Endodermal cell (in vitro differentiated cells): ENCODE results near the gene ADAMTS17. TPM values are rescaled to one million over a fixed set of nuclear protein-coding genes. Genes with fewer than 3 reads are reported as not detected.

Experiments
- DNase-seq: peaks from one replicate; pipeline ENCODE4 v3.0.0-alpha.2; 2017
- H3K27ac ChIP-seq: 2 replicates; pipeline ENCODE4 v1.5.1; 2013; ENCODE audit warnings: mild to moderate bottlenecking, low read depth, low read length, moderate library complexity
- H3K27me3 ChIP-seq: 2 replicates; pipeline ENCODE4 v1.6.1; 2013; ENCODE audit warnings: mild to moderate bottlenecking, low read length, moderate library complexity; ENCODE audit not compliant: insufficient read depth, control insufficient read depth, poor library complexity, severe bottlenecking
- H3K36me3 ChIP-seq: 2 replicates; pipeline ENCODE4 v1.7.0; 2013; ENCODE audit warnings: mild to moderate bottlenecking, low read length, moderate library complexity; ENCODE audit not compliant: control insufficient read depth, insufficient read depth
- H3K4me1 ChIP-seq: one replicate; pipeline ENCODE4 v1.7.0; 2013; ENCODE audit warnings: low read length; ENCODE audit not compliant: control insufficient read depth, insufficient read depth
- H3K4me3 ChIP-seq: 2 replicates; pipeline ENCODE4 v1.5.1; 2013; ENCODE audit warnings: mild to moderate bottlenecking, low read length, moderate library complexity
- H3K9ac ChIP-seq: 2 replicates; pipeline ENCODE4 v1.6.1; 2013; ENCODE audit warnings: mild to moderate bottlenecking, low read length, moderate library complexity; ENCODE audit not compliant: poor library complexity, severe bottlenecking; ENCODE audit errors: extremely low read depth
- H3K9me3 ChIP-seq: 2 replicates; pipeline ENCODE4 v1.6.1; 2013; ENCODE audit warnings: mild to moderate bottlenecking, low read length, moderate library complexity; ENCODE audit not compliant: control insufficient read depth
- H3K27ac Mint-ChIP-seq: 2 replicates; pipeline ENCODE4 v1.8.0; 2020; ENCODE audit warnings: mixed read lengths
- H3K27me3 Mint-ChIP-seq: 2 replicates; pipeline ENCODE4 v1.8.0; 2021; ENCODE audit warnings: mild to moderate bottlenecking, mixed read lengths; ENCODE audit not compliant: insufficient read depth
- H3K36me3 Mint-ChIP-seq: 2 replicates; pipeline ENCODE4 v1.8.0; 2020; ENCODE audit warnings: low read depth, mixed read lengths
- H3K4me1 Mint-ChIP-seq: 2 replicates; pipeline ENCODE4 v1.8.0; 2020; ENCODE audit warnings: mixed read lengths
- H3K4me3 Mint-ChIP-seq: 2 replicates; pipeline ENCODE4 v1.8.0; 2020; ENCODE audit warnings: mild to moderate bottlenecking, moderate library complexity, mixed read lengths
- H3K9me3 Mint-ChIP-seq: 2 replicates; pipeline ENCODE4 v1.8.0; 2020; ENCODE audit warnings: mild to moderate bottlenecking, mixed read lengths
- WGBS, 2 experiments: methylation state at CpG; one replicate each; pipeline versions ENCODE4 v1.1.5 to v1.1.7; 2013; ENCODE audit warnings: missing lambda C conversion rate in 2 of 2, mixed read lengths in 1 of 2; ENCODE audit not compliant: insufficient coverage in 1 of 2, insufficient read length in 1 of 2; 5-methylcytosine and 5-hydroxymethylcytosine counted together
- total RNA-seq, 2 donors: library from RNA; stranded (reverse); fragmentation: NEBNext Ultra II Directional in 1 of 2; extraction: Animal tissue kit (Norgen Biotek cat#: 25700) in 1 of 2; gene quantifications; 2 replicates in 1 of 2; 3 replicates in 1 of 2; pipeline ENCODE4 v1.2.1, GENCODE V29; 2021
- TF ChIP-seq, protein P1 (sequence below): fragments of 200-600 bp; sonication (generic); conservative IDR thresholded peaks from 2 replicates; pipeline ENCODE4 v1.5.0; 2021; ENCODE audit warnings: antibody characterized with exemption, mild to moderate bottlenecking

ADAMTS17 gene
- total RNA-seq, 2 donors from 2014 or later: 0.82 to 2.3 TPM

DNA sequence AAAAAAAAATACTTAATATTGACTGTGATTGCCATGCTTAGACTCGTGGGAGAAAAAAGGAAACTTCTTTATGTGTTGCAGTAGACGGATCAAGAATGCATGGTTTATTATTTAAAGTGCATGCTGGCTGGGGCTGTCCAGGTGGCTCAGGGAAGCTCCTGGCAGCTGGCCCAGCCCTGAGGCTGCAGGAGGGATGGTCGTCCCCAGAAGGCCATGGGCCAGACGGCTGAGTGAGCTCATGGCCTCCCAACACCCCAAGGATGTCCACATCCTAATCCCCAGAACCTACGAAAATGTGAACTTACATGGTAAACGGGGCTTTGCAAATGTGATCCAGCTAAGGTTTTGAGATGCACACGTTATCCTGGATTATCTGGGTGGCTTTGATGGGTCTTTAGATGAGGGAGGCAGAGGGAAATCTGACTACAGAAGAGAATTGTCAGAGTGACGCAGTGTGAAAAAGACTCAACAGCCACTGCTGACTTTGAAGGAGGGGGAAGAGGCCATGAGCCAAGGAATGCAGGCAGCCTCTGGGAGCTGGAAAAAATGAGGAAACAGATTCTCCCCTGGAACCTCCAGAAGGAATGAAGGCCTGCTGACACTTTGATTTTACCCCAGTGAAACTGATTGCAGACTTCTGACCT, 29.8 kb downstream of the ADAMTS17 start:
- DNase-seq: no peak
- Histone ChIP-seq H3K9me3 (no peaks in the 10 kb centered on the region), H3K4me1 (no peaks in the 10 kb centered on the region), H3K27ac (no peak overlapping the region), H3K27me3 (no peaks in the 10 kb centered on the region), H3K9ac (no peak overlapping the region), H3K4me3 (no peak overlapping the region), H3K36me3 (no peaks in the 10 kb centered on the region)
- Mint-ChIP-seq H3K27me3 (no peaks in the 10 kb centered on the region), H3K4me1 (no peaks in the 10 kb centered on the region), H3K4me3 (no peak overlapping the region), H3K36me3 (peaks cover 2% of the 10 kb centered on the region), H3K27ac (no peak overlapping the region), H3K9me3 (peaks cover 8% of the 10 kb centered on the region)
- 94 to 95% methylated on average over 5 to 8 of the region's 8 CpGs for WGBS, 2 experiments
- TF ChIP-seq, protein P1, sequence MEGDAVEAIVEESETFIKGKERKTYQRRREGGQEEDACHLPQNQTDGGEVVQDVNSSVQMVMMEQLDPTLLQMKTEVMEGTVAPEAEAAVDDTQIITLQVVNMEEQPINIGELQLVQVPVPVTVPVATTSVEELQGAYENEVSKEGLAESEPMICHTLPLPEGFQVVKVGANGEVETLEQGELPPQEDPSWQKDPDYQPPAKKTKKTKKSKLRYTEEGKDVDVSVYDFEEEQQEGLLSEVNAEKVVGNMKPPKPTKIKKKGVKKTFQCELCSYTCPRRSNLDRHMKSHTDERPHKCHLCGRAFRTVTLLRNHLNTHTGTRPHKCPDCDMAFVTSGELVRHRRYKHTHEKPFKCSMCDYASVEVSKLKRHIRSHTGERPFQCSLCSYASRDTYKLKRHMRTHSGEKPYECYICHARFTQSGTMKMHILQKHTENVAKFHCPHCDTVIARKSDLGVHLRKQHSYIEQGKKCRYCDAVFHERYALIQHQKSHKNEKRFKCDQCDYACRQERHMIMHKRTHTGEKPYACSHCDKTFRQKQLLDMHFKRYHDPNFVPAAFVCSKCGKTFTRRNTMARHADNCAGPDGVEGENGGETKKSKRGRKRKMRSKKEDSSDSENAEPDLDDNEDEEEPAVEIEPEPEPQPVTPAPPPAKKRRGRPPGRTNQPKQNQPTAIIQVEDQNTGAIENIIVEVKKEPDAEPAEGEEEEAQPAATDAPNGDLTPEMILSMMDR: no peak

GRCh38 chr15:100311154-100311625, 30.6 kb downstream of the ADAMTS17 start:
- no peak overlapping the region for H3K27ac ChIP-seq
- no peaks in the 10 kb centered on the region for H3K4me1 ChIP-seq
- peaks cover 2% of the 10 kb centered on the region for H3K36me3 Mint-ChIP-seq
- peaks cover 8% of the 10 kb centered on the region for H3K9me3 Mint-ChIP-seq
- H3K4me3 ChIP-seq: no peak overlapping the region
- no peaks in the 10 kb centered on the region for H3K27me3 Mint-ChIP-seq
- H3K27ac Mint-ChIP-seq: no peak overlapping the region
- 95 to 100% methylated on average over 6 to 15 of the region's 15 CpGs for WGBS, 2 experiments
- TF ChIP-seq, protein P1: no peak
- H3K27me3 ChIP-seq: no peaks in the 10 kb centered on the region
- H3K9me3 ChIP-seq: no peaks in the 10 kb centered on the region
- no peaks in the 10 kb centered on the region for H3K36me3 ChIP-seq
- H3K4me3 Mint-ChIP-seq: no peak overlapping the region
- H3K4me1 Mint-ChIP-seq: no peaks in the 10 kb centered on the region
- H3K9ac ChIP-seq: no peak overlapping the region
- no peak for DNase-seq

GRCh38 chr15:100310513-100311153, 31.1 kb downstream of the ADAMTS17 start:
- Histone ChIP-seq H3K36me3 (no peaks in the 10 kb centered on the region), H3K4me3 (no peak overlapping the region), H3K27ac (no peak overlapping the region), H3K4me1 (no peaks in the 10 kb centered on the region), H3K27me3 (no peaks in the 10 kb centered on the region), H3K9me3 (no peaks in the 10 kb centered on the region), H3K9ac (no peak overlapping the region)
- H3K9me3 Mint-ChIP-seq: peaks cover 8% of the 10 kb centered on the region
- no peak overlapping the region for H3K4me3 Mint-ChIP-seq
- peaks cover 2% of the 10 kb centered on the region for H3K36me3 Mint-ChIP-seq
- H3K27me3 Mint-ChIP-seq: no peaks in the 10 kb centered on the region
- no peaks in the 10 kb centered on the region for H3K4me1 Mint-ChIP-seq
- no peak for DNase-seq
- H3K27ac Mint-ChIP-seq: no peak overlapping the region
- TF ChIP-seq, protein P1: no peak
- WGBS, 2 experiments: 77 to 82% methylated on average over 12 to 14 of the region's 14 CpGs
